B cell (primary cell): ENCODE measurements around the gene ORAI3. TPM values are rescaled to one million over a fixed set of nuclear protein-coding genes. Genes with fewer than 3 reads are reported as not detected.
A peak's percentile ranks its signal among the peaks of the same experiment; 100 is the strongest.

Experiments
- ATAC-seq: fragments of 200-7000 bp; cut with Tn5 transposase; one replicate; pipeline ENCODE4 v1.10.0; 2021; ENCODE audit warnings: low read depth, mild to moderate bottlenecking, moderate number of reproducible peaks, moderate library complexity
- CTCF ChIA-PET: fragments of 350-600 bp; sonication (Branson Sonifier 250); formaldehyde crosslinking; loops from one replicate; lab custom pipeline; 2021; ENCODE audit warnings: antibody characterized with exemption, inconsistent platforms; lab: Charles Lee
- POLR2A ChIA-PET: fragments of 350-600 bp; sonication (Branson Sonifier 250); formaldehyde crosslinking; loops from one replicate; lab custom pipeline; 2021; ENCODE audit warnings: antibody characterized with exemption; lab: Charles Lee
- DNase-seq: peaks from one replicate; pipeline ENCODE4 v3.0.0; 2013
- H2AFZ ChIP-seq: 2 replicates; pipeline ENCODE4 v1.6.1; 2012; ENCODE audit warnings: mild to moderate bottlenecking, low read depth, low read length; ENCODE audit not compliant: insufficient read depth, poor library complexity, severe bottlenecking
- H3K27ac ChIP-seq, 2 donors: 1 replicate in 1 of 2; 2 replicates in 1 of 2; pipeline ENCODE4 v1.5.1; 2012 to 2013; ENCODE audit warnings: low read length in 2 of 2, mild to moderate bottlenecking in 2 of 2, moderate library complexity in 1 of 2
- H3K27me3 ChIP-seq, 4 experiments: fragments of 200-600 bp in 1 of 4; sonication (generic) in 1 of 4; replicated peaks in 1 of 4; 1 replicate in 2 of 4; 2 replicates in 2 of 4; pipeline versions ENCODE4 v1.6.1 to v1.7.0; 2013 to 2016; ENCODE audit warnings: low read length in 3 of 4, mild to moderate bottlenecking in 2 of 4, mixed read lengths in 1 of 4, moderate library complexity in 1 of 4; ENCODE audit not compliant: insufficient read depth in 4 of 4, control insufficient read depth in 3 of 4; ENCODE audit errors: control extremely low read depth in 1 of 4
- H3K36me3 ChIP-seq, 2 experiments: replicated peaks in 1 of 2; 1 replicate in 1 of 2; 2 replicates in 1 of 2; pipeline versions ENCODE4 v1.6.1 to v1.7.1; 2013; ENCODE audit warnings: low read length in 1 of 2; ENCODE audit not compliant: insufficient read depth in 2 of 2, control insufficient read depth in 1 of 2; ENCODE audit errors: control extremely low read depth in 1 of 2, extremely low read depth in 1 of 2
- H3K4me1 ChIP-seq, 2 donors: fragments of 200-600 bp in 1 of 2; sonication (generic) in 1 of 2; 1 replicate in 1 of 2; 2 replicates in 1 of 2; pipeline versions ENCODE4 v1.5.1 to v1.6.1; 2013 to 2017; ENCODE audit warnings: low read length in 2 of 2; ENCODE audit not compliant: control insufficient read depth in 2 of 2, insufficient read depth in 2 of 2
- H3K4me2 ChIP-seq: replicated peaks from 2 replicates; pipeline ENCODE3; 2012; ENCODE audit warnings: mild to moderate bottlenecking, low read depth, low read length; ENCODE audit not compliant: poor library complexity, severe bottlenecking
- H3K4me3 ChIP-seq, 5 experiments: fragments of 200-600 bp in 1 of 5; sonication (generic) in 1 of 5; 1 replicate in 3 of 5; 2 replicates in 2 of 5; pipeline versions ENCODE4 v1.5.1 to v1.7.0; 2011 to 2016; ENCODE audit warnings: low read length in 4 of 5, mild to moderate bottlenecking in 4 of 5, low read depth in 2 of 5, control low read depth in 1 of 5, moderate library complexity in 1 of 5; ENCODE audit not compliant: insufficient read depth in 1 of 5; ENCODE audit errors: control extremely low read depth in 1 of 5, extremely low read depth in 1 of 5
- H3K79me2 ChIP-seq: fragments of 200-600 bp; sonication (generic); one replicate; pipeline ENCODE4 v1.6.0; 2016; ENCODE audit warnings: low read length; ENCODE audit not compliant: control insufficient read depth, insufficient read depth
- H3K9ac ChIP-seq: fragments of 200-600 bp; sonication (generic); 2 replicates; pipeline ENCODE4 v1.6.1; 2017; ENCODE audit warnings: mild to moderate bottlenecking, low read length, moderate library complexity
- H3K9me3 ChIP-seq, 3 donors: one replicate each; pipeline versions ENCODE4 v1.6.1 to v1.7.1; 2013; ENCODE audit warnings: low read length in 2 of 3; ENCODE audit not compliant: control insufficient read depth in 2 of 3, insufficient read depth in 1 of 3; ENCODE audit errors: control extremely low read depth in 1 of 3
- H4K20me1 ChIP-seq: 2 replicates; pipeline ENCODE4 v1.6.0; 2012; ENCODE audit warnings: mild to moderate bottlenecking, low read length; ENCODE audit not compliant: insufficient read depth, control insufficient read depth, poor library complexity, severe bottlenecking
- H3K27ac Mint-ChIP-seq: one replicate; pipeline ENCODE4 v1.8.0; 2021; ENCODE audit warnings: mixed read lengths
- H3K27me3 Mint-ChIP-seq: one replicate; pipeline ENCODE4 v1.8.0; 2021; ENCODE audit warnings: mixed read lengths
- H3K4me1 Mint-ChIP-seq: one replicate; pipeline ENCODE4 v1.8.0; 2021; ENCODE audit warnings: mixed read lengths
- H3K4me3 Mint-ChIP-seq: one replicate; pipeline ENCODE4 v1.8.0; 2021; ENCODE audit warnings: mixed read lengths
- H3K9me3 Mint-ChIP-seq: one replicate; pipeline ENCODE4 v1.8.0; 2022; ENCODE audit warnings: mixed read lengths; ENCODE audit not compliant: insufficient read depth
- EZH2 ChIP-seq: IDR thresholded peaks from 2 replicates; pipeline ENCODE4 v1.6.1; 2012; ENCODE audit warnings: borderline replicate concordance, low read depth, mild to moderate bottlenecking, moderate library complexity, low read length; ENCODE audit not compliant: insufficient read depth, poor library complexity, severe bottlenecking
- WGBS: methylation state at CpG from one replicate; pipeline ENCODE4 v1.1.5; 2013; ENCODE audit warnings: missing lambda C conversion rate; ENCODE audit not compliant: insufficient coverage; 5-methylcytosine and 5-hydroxymethylcytosine counted together
- intact Hi-C: fragments of 100-400 bp; cut with micrococcal nuclease; formaldehyde crosslinking; loops from one replicate; pipeline ENCODE4 v1.10.0; 2022
- polyA plus RNA-seq: library from polyadenylated mRNA; depleted of rRNA; stranded (reverse); fragments of >200 nt; gene quantifications from 2 replicates; pipeline ENCODE4 v1.2.3, GENCODE V29; 2012
- total RNA-seq, 2 donors: library from RNA; stranded (reverse); fragments of 120-200 nt in 1 of 2; gene quantifications; 1 replicate in 1 of 2; 2 replicates in 1 of 2; pipeline versions ENCODE4 v1.2.3 to v1.2.4, GENCODE V29; 2013 to 2022
- TF ChIP-seq, protein P1 (sequence below): fragments of 200-600 bp; IDR thresholded peaks from one replicate; pipeline ENCODE4 v1.8.0; 2022; ENCODE audit warnings: antibody characterized with exemption, mild to moderate bottlenecking

Gene ORAI3
- total and polyA plus RNA-seq, 2 donors (not counting 1 experiment from before 2014, with no cell fraction given) = 32.2 to 51.8 TPM

DNA sequence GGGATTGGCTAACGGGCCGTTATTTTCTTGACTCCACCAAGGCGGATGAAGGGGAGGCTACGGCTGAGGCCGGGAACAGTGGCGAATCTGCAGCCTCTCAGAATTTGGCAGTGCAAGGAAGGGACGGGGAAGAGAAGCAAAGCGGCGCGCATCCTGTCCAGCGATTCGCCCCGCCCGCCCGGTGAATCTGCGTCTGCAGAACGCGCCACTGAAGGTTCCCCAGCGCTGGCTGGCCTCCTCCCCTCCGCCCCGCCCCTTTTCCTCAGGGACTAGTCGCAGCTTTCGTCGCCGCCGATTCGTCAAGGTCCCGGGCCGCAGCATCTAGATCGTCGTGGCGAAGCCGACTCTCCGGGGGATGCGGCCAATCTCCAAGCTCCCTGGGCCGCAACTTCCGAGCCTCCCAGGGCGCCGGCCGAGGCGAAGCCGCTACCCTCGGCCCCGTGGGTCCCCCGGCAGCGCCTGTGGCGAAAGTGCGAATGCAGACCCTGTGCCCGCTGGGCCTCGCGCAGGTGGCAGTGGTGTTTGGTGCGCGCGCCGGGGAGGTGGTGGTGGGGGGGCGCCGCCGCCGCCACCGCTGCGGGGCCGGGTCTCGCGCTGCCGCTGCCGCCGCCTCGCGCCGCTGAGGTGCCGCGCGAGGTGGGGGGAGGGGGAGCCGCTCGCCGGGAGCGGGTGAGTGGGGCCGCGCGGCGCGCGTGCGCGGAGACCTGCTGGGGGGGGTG is 8.7 kb downstream of the ORAI3 start, which contains the start of gene SETD1A:
Gene SETD1A, plus strand, starts transcription at position 299 of the 719 bp plus-strand sequence. CDS start 978 bp downstream, outside the sequence.
- TF ChIP-seq, protein P1, sequence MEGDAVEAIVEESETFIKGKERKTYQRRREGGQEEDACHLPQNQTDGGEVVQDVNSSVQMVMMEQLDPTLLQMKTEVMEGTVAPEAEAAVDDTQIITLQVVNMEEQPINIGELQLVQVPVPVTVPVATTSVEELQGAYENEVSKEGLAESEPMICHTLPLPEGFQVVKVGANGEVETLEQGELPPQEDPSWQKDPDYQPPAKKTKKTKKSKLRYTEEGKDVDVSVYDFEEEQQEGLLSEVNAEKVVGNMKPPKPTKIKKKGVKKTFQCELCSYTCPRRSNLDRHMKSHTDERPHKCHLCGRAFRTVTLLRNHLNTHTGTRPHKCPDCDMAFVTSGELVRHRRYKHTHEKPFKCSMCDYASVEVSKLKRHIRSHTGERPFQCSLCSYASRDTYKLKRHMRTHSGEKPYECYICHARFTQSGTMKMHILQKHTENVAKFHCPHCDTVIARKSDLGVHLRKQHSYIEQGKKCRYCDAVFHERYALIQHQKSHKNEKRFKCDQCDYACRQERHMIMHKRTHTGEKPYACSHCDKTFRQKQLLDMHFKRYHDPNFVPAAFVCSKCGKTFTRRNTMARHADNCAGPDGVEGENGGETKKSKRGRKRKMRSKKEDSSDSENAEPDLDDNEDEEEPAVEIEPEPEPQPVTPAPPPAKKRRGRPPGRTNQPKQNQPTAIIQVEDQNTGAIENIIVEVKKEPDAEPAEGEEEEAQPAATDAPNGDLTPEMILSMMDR = no peak
- no peak for TF ChIP-seq EZH2
- H3K9me3 ChIP-seq = peaks cover 0 to 4% (median 0%) of the 10 kb centered on the region in 3 donors
- peak within 1 kb of the TSS; percentile 98 for H3K9ac ChIP-seq
- DNase-seq = peak; percentile 99
- ChIA-PET CTCF (interaction anchor here (1.8 kb wide), 1 partner anchor 112 kb away, joined by 5 read pairs; no protein-coding TSS in a partner anchor), POLR2A (interaction anchor here (0.7 to 1.1 kb wide), 3 partner anchors 16 to 116 kb away, joined by 3 to 6 read pairs (median 5); partner anchors contain the start of genes ZNF646 and ZNF668)
- peak within 1 kb of the TSS; percentile 98 for H2AFZ ChIP-seq
- H3K27ac Mint-ChIP-seq = peak within 1 kb of the TSS; percentile 99
- peaks cover 30% of the 10 kb centered on the region for H4K20me1 ChIP-seq
- peaks cover 9 to 34% of the 10 kb centered on the region in 2 experiments for H3K36me3 ChIP-seq
- under 1% methylated on average over 84 of the region's 85 CpGs for WGBS
- peak within 1 kb of the TSS; percentile 85 to 99 (median 95) for H3K4me3 ChIP-seq
- peak within 1 kb of the TSS; percentile 92 to 96 for H3K27ac ChIP-seq
- H3K4me1 Mint-ChIP-seq = peaks cover 40% of the 10 kb centered on the region
- H3K4me3 Mint-ChIP-seq = peak within 1 kb of the TSS; percentile 97
- peak within 1 kb of the TSS; percentile 91 for H3K4me2 ChIP-seq
- no peaks in the 10 kb centered on the region for H3K27me3 Mint-ChIP-seq
- H3K4me1 ChIP-seq = peaks cover 15 to 25% of the 10 kb centered on the region in 2 donors
- H3K9me3 Mint-ChIP-seq = no peaks in the 10 kb centered on the region
- intact Hi-C loops = loop anchor here (1.0 kb wide), 8 partner anchors 8 to 502 kb away; partner anchors contain the start of genes ARMC5, FBXL19, ORAI3 and STX4
- peaks cover 41% of the 10 kb centered on the region for H3K79me2 ChIP-seq
- peak; percentile 83 for ATAC-seq
- H3K27me3 ChIP-seq = no peaks in the 10 kb centered on the region
